NCI-H510A treated with DMSO at 0.1 percent for 48 hours (cell line): Measurements from ENCODE around the gene ZBTB43.

Experiments
- DNase-seq: peaks from one replicate; lab custom pipeline; 2025; lab: John Stamatoyannopoulos, UW

Gene ZBTB43

GRCh38 chr9:126830827-126831226, 26.0 kb downstream of the ZBTB43 start:
- DNase-seq: no peak

- DNase-seq: no peak
Observed at GRCh38 chr9:126832440-126832839, 27.6 kb downstream of the ZBTB43 start.

- DNase-seq: no peak
Observed at GRCh38 chr9:126833020-126833419, 28.2 kb downstream of the ZBTB43 start.

GRCh38 chr9:126833710-126834345, 29.0 kb downstream of the ZBTB43 start:
- DNase-seq: no peak

- DNase-seq: no peak
Observed at GRCh38 chr9:126834672-126835071, 29.8 kb downstream of the ZBTB43 start.

- no peak for DNase-seq
Observed at GRCh38 chr9:126836216-126836615, 31.4 kb downstream of the ZBTB43 start.

GRCh38 chr9:126838055-126838811, 33.4 kb downstream of the ZBTB43 start:
- DNase-seq: no peak

- DNase-seq: no peak
Observed at GRCh38 chr9:126838895-126839294, 34.1 kb downstream of the ZBTB43 start.

GRCh38 chr9:126839301-126839700, 34.5 kb downstream of the ZBTB43 start:
- DNase-seq: no peak

- DNase-seq: no peak
Observed at GRCh38 chr9:126842220-126842842, 37.5 kb downstream of the ZBTB43 start.

- no peak for DNase-seq
Observed at GRCh38 chr9:126842977-126843799, 38.3 kb downstream of the ZBTB43 start.

GRCh38 chr9:126844085-126844484, 39.2 kb downstream of the ZBTB43 start:
- DNase-seq: no peak

GRCh38 chr9:126847051-126847450, 42.2 kb downstream of the ZBTB43 start:
- DNase-seq: no peak

- no peak for DNase-seq
Observed at GRCh38 chr9:126849591-126850225, 44.9 kb downstream of the ZBTB43 start.

GRCh38 chr9:126851286-126851880, 46.5 kb downstream of the ZBTB43 start:
- DNase-seq: no peak

GRCh38 chr9:126852086-126852688, 47.3 kb downstream of the ZBTB43 start:
- no peak for DNase-seq

- DNase-seq: no peak
Observed at GRCh38 chr9:126853667-126854066, 48.8 kb downstream of the ZBTB43 start.

- DNase-seq: no peak
Observed at GRCh38 chr9:126854734-126855133, 49.9 kb downstream of the ZBTB43 start.

GRCh38 chr9:126856326-126856877, 51.6 kb downstream of the ZBTB43 start:
- DNase-seq: no peak

GRCh38 chr9:126857261-126857960, 52.6 kb downstream of the ZBTB43 start:
- no peak for DNase-seq
